SH-SY5Y (cell line): ENCODE measurements around the gene ZW10.

ENCODE experiments used
- GATA2 ChIP-seq: IDR thresholded peaks from 2 replicates; pipeline ENCODE4 v1.6.1; 2011; ENCODE audit warnings: mild to moderate bottlenecking, low read depth, low read length
- GATA3 ChIP-seq: IDR thresholded peaks from 2 replicates; pipeline ENCODE4 v1.6.1; 2011; ENCODE audit warnings: low read depth, mild to moderate bottlenecking, low read length, moderate library complexity

DNA sequence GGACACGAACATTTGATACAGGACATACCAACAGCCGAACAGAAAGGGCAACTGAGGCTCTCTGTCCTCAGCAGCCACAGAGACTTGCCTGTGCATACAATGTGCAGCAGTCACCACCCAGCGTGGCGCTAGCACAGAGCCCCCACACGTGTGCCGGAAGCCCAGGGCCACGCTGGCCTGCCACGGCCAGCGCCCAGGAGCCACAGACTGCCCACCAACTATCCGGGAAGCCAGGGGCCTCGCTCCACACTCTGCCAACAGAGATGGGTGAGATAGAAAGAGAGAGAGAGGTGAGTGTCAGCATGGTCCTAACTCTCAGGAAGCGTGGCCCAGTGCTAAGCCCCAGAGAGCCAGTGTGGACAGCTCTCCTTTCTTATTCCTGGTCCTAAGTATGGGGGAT lies 79.1 kb downstream of the ZW10 start:
- TF ChIP-seq GATA3: no peak
- TF ChIP-seq GATA2: no peak
